ENCODE results near the gene CRACDL.

CRACDL gene

DNA sequence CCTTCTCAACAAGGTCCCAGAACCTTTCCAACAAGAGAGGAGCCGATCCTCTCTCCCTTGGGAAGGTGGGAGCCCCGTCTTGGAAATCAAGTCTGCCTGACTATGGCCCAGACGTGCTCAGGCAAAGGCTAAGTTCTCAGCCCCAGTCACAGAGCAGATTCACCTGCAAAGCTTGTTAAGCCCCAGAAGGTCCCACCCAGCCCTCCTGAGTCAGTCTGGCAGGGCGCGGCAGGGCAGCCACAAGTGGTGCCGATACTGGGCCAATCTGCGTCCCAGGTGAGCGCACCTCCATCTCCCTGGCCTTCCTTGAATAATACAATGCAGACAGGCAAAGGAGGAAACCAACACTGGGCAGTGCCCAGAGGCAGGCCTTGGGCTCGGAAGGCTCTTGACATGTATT lies 15.0 kb downstream of the CRACDL start:
- TF ChIP-seq, protein P1, sequence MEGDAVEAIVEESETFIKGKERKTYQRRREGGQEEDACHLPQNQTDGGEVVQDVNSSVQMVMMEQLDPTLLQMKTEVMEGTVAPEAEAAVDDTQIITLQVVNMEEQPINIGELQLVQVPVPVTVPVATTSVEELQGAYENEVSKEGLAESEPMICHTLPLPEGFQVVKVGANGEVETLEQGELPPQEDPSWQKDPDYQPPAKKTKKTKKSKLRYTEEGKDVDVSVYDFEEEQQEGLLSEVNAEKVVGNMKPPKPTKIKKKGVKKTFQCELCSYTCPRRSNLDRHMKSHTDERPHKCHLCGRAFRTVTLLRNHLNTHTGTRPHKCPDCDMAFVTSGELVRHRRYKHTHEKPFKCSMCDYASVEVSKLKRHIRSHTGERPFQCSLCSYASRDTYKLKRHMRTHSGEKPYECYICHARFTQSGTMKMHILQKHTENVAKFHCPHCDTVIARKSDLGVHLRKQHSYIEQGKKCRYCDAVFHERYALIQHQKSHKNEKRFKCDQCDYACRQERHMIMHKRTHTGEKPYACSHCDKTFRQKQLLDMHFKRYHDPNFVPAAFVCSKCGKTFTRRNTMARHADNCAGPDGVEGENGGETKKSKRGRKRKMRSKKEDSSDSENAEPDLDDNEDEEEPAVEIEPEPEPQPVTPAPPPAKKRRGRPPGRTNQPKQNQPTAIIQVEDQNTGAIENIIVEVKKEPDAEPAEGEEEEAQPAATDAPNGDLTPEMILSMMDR (IDR thresholded peaks at IDR 0.05; ENCODE audit: control insufficient read depth, insufficient read depth, low read depth, low read length, missing control alignments) = no peak
- no peak for DNase-seq (ENCODE audit: low read depth)
- no peak overlapping the region for H3K4me3 ChIP-seq (ENCODE audit: control insufficient read depth, low read depth, low read length)

DNA sequence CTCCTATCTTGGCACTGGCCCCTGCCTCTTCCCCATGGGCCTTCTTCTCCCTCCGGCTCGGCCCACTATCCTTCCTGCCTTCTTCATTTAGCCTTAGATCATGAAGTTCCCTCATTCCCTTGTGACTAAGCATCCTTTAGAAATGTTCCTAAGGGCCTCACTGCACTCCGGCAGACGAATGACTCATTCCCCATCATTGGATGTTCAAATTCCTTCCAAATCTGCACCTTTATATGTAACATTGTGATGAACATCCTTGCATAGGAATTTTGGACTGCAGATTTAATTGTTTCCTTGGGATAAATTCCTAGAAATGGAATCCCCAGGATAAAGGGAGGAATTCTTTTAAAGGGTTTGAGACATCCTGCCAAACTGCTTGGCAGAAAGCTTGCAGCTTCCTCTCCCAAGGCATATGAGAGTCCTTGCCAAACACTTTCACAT lies 19.0 kb downstream of the CRACDL start:
- TF ChIP-seq, protein P1 (IDR thresholded peaks at IDR 0.05; ENCODE audit: control insufficient read depth, insufficient read depth, low read depth, low read length, missing control alignments) = no peak
- DNase-seq (ENCODE audit: low read depth) = peak; percentile 72

DNA sequence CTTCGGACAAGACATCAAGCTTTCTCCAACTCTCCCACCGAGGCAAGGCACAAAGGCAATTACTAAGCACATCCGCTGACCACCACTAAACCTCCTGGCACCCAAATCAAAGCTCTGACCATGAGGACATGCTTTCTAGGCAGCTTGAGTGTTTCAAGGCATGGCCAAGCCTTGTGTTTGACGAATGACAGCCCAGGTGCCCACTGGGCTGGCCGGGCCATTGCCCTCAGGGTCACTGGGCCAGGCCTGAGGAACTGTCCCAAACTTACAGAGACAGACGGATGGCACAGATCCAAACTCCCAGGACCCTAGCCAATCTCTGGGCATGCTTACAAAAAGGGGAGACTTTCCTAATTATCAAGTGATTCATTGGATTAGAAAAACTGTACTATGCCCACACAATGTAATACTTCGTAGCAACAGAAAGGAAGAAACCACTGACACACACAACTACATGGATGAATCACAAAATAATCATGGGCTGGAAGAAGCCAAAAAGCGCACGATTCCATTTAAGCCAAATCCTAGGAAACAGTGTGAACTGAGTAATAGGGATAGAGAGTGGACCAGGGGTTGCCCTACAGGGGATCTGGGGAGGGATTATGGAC lies 20.2 kb downstream of the CRACDL start:
- no peak for DNase-seq (ENCODE audit: low read depth)

More for the DNA sequence above, 19.0 kb downstream of the CRACDL start:
- H3K4me3 ChIP-seq (ENCODE audit: control insufficient read depth, low read depth, low read length) = no peak overlapping the region

DNA sequence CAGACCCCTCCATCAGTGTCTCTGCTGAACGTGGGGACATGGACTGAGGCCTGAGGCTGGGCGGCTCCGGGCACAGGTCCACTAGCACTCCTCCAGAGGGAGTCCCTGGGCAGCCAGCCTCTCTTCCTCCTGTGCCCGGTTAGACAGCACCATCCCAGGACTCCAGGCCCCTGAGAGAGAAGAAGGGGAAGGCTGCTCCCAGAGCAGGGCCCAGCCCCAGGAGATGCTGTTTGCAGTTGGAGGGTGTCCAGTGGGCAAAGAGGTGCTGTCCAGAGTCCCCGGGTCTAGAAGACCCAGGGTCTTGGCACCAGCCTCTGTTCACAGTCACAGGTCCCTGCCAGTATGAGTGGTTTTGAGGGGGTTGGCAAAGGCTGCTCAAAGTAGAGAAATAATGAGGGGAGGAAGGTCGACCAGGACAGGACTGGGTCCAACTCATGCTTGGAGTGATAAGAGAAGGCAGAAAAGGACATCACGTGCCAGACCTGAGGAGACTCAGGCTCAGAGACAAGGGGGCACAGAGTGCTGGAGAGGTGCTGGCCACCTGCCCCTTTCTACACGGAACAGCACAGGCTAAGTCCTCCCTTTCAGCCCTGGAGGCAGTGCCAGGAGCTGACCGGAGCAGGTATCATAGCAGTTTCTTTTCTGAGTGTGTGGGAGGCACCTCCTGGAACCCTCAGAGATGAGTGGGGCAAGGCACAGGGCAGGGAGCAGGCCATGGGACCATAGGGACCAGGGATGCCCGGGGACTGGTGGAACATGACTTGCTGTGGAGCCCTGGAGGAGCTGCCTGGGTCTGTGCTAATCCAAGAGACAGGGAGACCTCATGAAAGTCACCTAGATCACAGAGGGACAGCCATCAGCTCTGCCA lies 21.1 kb downstream of the CRACDL start:
- H3K4me3 ChIP-seq (ENCODE audit: control insufficient read depth, low read depth, low read length) = no peak overlapping the region
- no peak for DNase-seq (ENCODE audit: low read depth)
- TF ChIP-seq, protein P1 (IDR thresholded peaks at IDR 0.05; ENCODE audit: control insufficient read depth, insufficient read depth, low read depth, low read length, missing control alignments) = no peak

More for the DNA sequence above, 20.2 kb downstream of the CRACDL start:
- H3K4me3 ChIP-seq (ENCODE audit: control insufficient read depth, low read depth, low read length) = no peak overlapping the region
- TF ChIP-seq, protein P1 (IDR thresholded peaks at IDR 0.05; ENCODE audit: control insufficient read depth, insufficient read depth, low read depth, low read length, missing control alignments) = no peak

DNA sequence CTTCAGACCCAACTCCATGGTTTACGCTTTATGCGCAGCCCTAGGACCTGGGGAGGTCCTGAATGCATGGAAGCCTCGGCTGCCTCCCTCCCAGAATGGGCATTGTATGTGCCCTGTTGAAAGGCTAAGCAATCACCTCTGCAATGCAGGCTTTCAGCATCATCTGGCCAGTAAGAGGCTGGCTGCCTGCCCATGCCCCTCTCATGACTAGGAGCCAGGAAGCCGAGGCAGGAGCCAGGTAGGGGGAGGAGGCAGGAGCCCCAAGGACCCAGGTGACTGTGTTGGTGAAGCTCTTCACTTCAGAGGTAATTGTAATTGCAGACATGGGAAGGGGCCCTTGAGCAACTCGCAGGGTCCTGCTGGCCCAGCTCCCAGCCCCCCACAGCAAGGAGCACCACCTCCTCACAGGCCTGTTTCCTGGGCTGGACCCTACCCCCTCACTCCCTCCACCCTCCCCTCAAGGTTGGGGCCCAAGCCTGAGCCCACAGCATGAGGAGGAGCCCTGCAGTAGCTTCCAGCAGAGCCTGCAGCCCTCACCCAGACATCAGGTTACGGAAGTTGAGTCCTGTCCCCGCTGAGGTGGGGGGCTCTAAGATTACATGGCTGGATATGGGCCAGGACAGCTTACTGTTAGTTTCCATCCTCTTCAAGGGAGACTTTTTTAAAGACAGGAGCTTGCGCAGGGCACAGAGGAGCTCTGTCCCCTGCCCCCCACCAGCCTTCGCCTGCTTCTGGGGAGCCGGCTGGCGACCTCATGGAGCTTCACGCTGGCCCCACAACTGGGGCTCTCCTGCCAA lies 21.9 kb downstream of the CRACDL start:
- DNase-seq (ENCODE audit: low read depth) = no peak
- H3K4me3 ChIP-seq (ENCODE audit: control insufficient read depth, low read depth, low read length) = no peak overlapping the region
- TF ChIP-seq, protein P1 (IDR thresholded peaks at IDR 0.05; ENCODE audit: control insufficient read depth, insufficient read depth, low read depth, low read length, missing control alignments) = no peak
